Adrenal gland (tissue), 5 donors: Measurements from ENCODE around the gene CA5A.

Source experiments
- POLR2A ChIP-seq, 2 donors: fragments of 450-650 bp; IDR thresholded peaks; one replicate each; pipeline ENCODE4 v1.6.1; 2017; ENCODE audit warnings: antibody characterized with exemption in 2 of 2, mild to moderate bottlenecking in 2 of 2, moderate library complexity in 1 of 2
- TF ChIP-seq, protein P1 (sequence below), 6 experiments: fragments of 450-650 bp in 4 of 6; fragments of 200-600 bp in 2 of 6; sonication (generic) in 1 of 6; IDR thresholded peaks; 1 replicate in 5 of 6; 2 replicates in 1 of 6; pipeline versions ENCODE4 v1.5.1 to v1.8.0; 2016 to 2021; ENCODE audit warnings: antibody characterized with exemption in 6 of 6, mild to moderate bottlenecking in 2 of 6, moderate library complexity in 1 of 6
- donor health status: DM: no; HTN: no; CAD: no.

GRCh38 chr16:87930456-87930855 is 5.9 kb downstream of the CA5A start:
- TF ChIP-seq, protein P1, sequence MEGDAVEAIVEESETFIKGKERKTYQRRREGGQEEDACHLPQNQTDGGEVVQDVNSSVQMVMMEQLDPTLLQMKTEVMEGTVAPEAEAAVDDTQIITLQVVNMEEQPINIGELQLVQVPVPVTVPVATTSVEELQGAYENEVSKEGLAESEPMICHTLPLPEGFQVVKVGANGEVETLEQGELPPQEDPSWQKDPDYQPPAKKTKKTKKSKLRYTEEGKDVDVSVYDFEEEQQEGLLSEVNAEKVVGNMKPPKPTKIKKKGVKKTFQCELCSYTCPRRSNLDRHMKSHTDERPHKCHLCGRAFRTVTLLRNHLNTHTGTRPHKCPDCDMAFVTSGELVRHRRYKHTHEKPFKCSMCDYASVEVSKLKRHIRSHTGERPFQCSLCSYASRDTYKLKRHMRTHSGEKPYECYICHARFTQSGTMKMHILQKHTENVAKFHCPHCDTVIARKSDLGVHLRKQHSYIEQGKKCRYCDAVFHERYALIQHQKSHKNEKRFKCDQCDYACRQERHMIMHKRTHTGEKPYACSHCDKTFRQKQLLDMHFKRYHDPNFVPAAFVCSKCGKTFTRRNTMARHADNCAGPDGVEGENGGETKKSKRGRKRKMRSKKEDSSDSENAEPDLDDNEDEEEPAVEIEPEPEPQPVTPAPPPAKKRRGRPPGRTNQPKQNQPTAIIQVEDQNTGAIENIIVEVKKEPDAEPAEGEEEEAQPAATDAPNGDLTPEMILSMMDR (IDR thresholded peaks at IDR 0.05): peak in 1 of 6 experiments; percentile 17
- TF ChIP-seq POLR2A (IDR thresholded peaks at IDR 0.05): no peak
